ENCODE measurements around the gene IRF8.

DNA sequence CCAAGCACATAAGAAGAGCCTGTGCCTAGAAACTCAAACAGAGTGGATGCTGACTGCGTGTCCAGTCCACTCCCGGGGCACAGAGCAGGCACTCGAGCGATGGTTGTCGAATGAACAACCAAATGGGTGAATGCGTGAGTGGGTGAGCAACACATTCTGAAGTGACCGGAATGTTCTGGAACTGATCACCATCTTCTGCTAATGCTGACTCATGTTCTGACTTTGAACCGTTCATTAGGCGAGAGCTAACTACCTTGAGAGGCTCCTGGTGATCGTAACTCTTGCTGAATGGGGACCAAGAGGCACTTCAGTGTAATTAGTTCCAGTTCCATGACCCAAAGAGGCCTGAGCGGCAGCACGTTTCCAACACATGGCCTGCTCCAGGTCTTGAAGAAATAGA lies 37.9 kb downstream of the IRF8 start:
- TF ChIP-seq, protein P1, sequence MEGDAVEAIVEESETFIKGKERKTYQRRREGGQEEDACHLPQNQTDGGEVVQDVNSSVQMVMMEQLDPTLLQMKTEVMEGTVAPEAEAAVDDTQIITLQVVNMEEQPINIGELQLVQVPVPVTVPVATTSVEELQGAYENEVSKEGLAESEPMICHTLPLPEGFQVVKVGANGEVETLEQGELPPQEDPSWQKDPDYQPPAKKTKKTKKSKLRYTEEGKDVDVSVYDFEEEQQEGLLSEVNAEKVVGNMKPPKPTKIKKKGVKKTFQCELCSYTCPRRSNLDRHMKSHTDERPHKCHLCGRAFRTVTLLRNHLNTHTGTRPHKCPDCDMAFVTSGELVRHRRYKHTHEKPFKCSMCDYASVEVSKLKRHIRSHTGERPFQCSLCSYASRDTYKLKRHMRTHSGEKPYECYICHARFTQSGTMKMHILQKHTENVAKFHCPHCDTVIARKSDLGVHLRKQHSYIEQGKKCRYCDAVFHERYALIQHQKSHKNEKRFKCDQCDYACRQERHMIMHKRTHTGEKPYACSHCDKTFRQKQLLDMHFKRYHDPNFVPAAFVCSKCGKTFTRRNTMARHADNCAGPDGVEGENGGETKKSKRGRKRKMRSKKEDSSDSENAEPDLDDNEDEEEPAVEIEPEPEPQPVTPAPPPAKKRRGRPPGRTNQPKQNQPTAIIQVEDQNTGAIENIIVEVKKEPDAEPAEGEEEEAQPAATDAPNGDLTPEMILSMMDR (IDR thresholded peaks at IDR 0.05) = no peak
- no peak for TF ChIP-seq POLR2AphosphoS5 (IDR thresholded peaks at IDR 0.05)
